Effector memory CD4-positive, alpha-beta T cell (primary cell): ENCODE results near the gene HMG20B.
"Not testable (repeated sequence)": the region's sequence is repeated elsewhere in the genome, so short reads cannot be mapped to it uniquely, and the experiment has no call there.

ENCODE experiments used
- DNase-seq, 3 donors: peaks; one replicate each; pipeline ENCODE4 v3.0.0-alpha.2; 2020
- H3K27ac ChIP-seq: 2 replicates; pipeline ENCODE4 v1.7.0; 2013; ENCODE audit warnings: mild to moderate bottlenecking, low read length, moderate library complexity; ENCODE audit not compliant: insufficient read depth, poor library complexity, severe bottlenecking
- H3K27me3 ChIP-seq: replicated peaks from 2 replicates; pipeline ENCODE4 v1.7.0; 2013; ENCODE audit warnings: mild to moderate bottlenecking, low read length; ENCODE audit not compliant: insufficient read depth, control insufficient read depth, poor library complexity, severe bottlenecking
- H3K36me3 ChIP-seq: 2 replicates; pipeline ENCODE4 v1.7.0; 2013; ENCODE audit warnings: mild to moderate bottlenecking, low read length, moderate library complexity; ENCODE audit not compliant: control insufficient read depth, insufficient read depth
- H3K4me1 ChIP-seq: 2 replicates; pipeline ENCODE4 v1.7.0; 2013; ENCODE audit warnings: low read length, mild to moderate bottlenecking; ENCODE audit not compliant: control insufficient read depth, insufficient read depth, poor library complexity, severe bottlenecking
- H3K4me3 ChIP-seq: 2 replicates; pipeline ENCODE4 v1.7.0; 2013; ENCODE audit warnings: low read length, low read depth, mild to moderate bottlenecking; ENCODE audit not compliant: insufficient read depth, poor library complexity, severe bottlenecking
- H3K9me3 ChIP-seq: 2 replicates; pipeline ENCODE4 v1.7.0; 2013; ENCODE audit warnings: mild to moderate bottlenecking, low read length, moderate library complexity; ENCODE audit not compliant: control insufficient read depth

The HMG20B gene

GRCh38 chr19:3556423-3556977, 16.2 kb upstream of the HMG20B start:
- Histone ChIP-seq H3K27me3 (no peaks in the 10 kb centered on the region), H3K4me1 (peaks cover 40% of the 10 kb centered on the region), H3K9me3 (no peaks in the 10 kb centered on the region), H3K36me3 (no peaks in the 10 kb centered on the region), H3K4me3 (peak overlapping the region; percentile 86), H3K27ac (peak overlapping the region; percentile 64)
- DNase-seq = no peak

- peak overlapping the region; percentile 86 for H3K4me3 ChIP-seq
- no peaks in the 10 kb centered on the region for H3K36me3 ChIP-seq
- H3K27ac ChIP-seq = peak overlapping the region; percentile 64
- no peaks in the 10 kb centered on the region for H3K27me3 ChIP-seq
- peaks cover 40% of the 10 kb centered on the region for H3K4me1 ChIP-seq
- no peaks in the 10 kb centered on the region for H3K9me3 ChIP-seq
- DNase-seq = peak; percentile 60 to 72 (median 66)
These were observed 15.7 kb upstream of the HMG20B start for GRCh38 chr19:3556978-3557460.

DNA sequence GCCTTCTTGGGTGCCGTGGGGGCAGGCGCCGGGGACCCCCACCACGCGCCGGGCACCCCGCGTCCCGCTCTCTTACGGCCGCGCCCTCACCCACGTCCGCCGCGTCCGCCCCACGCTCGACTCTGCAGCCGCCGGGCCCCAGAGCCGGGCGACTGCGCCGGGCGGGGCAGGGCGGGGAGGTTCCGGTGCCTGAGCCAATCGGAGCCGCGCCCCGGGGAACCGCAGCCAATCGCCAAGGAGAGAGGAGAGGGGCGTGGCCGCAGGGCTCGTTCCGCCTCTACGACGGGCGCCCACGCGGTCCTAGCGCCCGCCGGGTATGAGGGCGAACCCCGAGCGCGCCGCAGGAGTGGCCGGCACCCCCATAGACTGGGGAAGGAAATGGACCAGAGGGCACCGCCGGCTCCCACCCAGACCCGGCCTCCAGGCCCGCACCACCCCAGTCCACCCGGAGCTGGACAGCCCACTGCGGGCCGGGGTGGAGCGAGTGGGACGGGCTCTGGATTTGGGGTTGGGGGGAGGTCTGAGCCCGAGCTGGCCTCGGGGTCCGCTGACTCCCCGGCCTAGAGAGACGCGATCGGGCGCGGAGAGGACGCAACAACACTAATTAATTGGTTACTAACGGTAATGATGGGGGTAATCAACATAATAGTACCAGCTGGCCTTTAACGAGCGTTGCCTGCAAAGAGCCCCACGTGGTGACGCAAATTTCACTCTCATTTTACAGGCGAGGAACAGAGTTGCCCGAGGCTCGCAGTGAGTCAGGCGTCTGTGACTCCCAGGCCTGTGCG, 15.1 kb upstream of the HMG20B start, which contains the start of gene MFSD12:
TSS of gene MFSD12 (minus strand) at position 126 of the 788 bp plus-strand sequence. CDS start 183 bp downstream, outside the sequence.
- peak; percentile 88 to 89 (median 89) for DNase-seq
- Histone ChIP-seq H3K36me3 (no peaks in the 10 kb centered on the region), H3K4me1 (peaks cover 40% of the 10 kb centered on the region)

GRCh38 chr19:3563709-3564524, 8.8 kb upstream of the HMG20B start:
- Histone ChIP-seq H3K27me3 (no peaks in the 10 kb centered on the region), H3K9me3 (no peaks in the 10 kb centered on the region), H3K4me3 (no peak overlapping the region), H3K36me3 (no peaks in the 10 kb centered on the region), H3K27ac (no peak overlapping the region), H3K4me1 (no peaks in the 10 kb centered on the region)
- DNase-seq = no peak

More for the DNA sequence above, 15.1 kb upstream of the HMG20B start, which contains the start of gene MFSD12:
- Histone ChIP-seq H3K9me3 (no peaks in the 10 kb centered on the region), H3K4me3 (peak within 1 kb of the TSS; percentile 86), H3K27me3 (no peaks in the 10 kb centered on the region), H3K27ac (peak within 1 kb of the TSS; percentile 64)

- Histone ChIP-seq H3K27ac (no peak overlapping the region), H3K36me3 (no peaks in the 10 kb centered on the region), H3K4me3 (no peak overlapping the region), H3K27me3 (no peaks in the 10 kb centered on the region), H3K4me1 (no peaks in the 10 kb centered on the region), H3K9me3 (no peaks in the 10 kb centered on the region)
- DNase-seq = no peak
These were observed 7.6 kb upstream of the HMG20B start for GRCh38 chr19:3565139-3565538.

DNA sequence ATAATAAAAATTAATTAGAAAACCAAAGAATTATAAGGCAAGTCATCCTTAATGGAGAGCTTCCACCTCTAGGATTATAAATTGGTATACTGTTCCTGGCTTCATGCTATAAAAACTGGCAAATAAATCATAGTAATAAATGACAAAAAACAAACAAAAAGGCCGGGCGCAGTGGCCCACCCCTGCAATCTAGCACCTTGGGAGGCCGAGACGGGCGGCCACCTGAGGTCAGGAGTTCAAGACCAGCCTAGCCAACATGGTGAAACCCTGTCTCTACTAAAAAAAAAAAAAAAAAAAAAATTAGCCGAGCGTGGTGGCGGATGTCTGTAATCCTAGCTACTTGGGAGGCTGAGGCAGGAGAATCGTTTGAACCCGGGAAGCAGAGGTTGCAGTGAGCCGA, 2.7 kb upstream of the HMG20B start:
- DNase-seq, H3K9me3 ChIP-seq, H3K27ac ChIP-seq, H3K4me3 ChIP-seq, H3K27me3 ChIP-seq, H3K36me3 ChIP-seq: not testable (repeated sequence)
- H3K4me1 ChIP-seq = peaks cover 11% of the 10 kb centered on the region

DNA sequence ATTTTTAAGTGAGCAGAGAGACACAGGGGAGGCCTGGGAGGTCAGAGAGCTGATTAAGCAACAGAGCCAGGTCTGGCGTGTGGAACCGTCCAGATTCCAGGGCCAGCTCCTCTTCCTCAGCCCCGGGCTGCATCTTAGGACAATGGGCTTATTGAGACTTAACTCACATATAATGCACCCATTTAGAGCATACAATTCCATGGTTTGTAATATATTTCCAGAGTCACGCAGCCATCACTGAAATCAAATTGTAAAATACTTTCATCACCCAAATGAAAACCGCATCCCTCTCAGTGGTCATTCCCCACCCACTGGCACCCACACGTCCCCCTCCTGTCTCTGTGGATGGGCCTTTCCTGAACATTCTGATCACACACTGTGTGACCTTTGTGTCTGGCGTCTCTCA, 2.1 kb upstream of the HMG20B start:
- H3K27me3 ChIP-seq = no peaks in the 10 kb centered on the region
- no peak for DNase-seq
- no peaks in the 10 kb centered on the region for H3K36me3 ChIP-seq
- H3K9me3 ChIP-seq = no peaks in the 10 kb centered on the region
- H3K4me1 ChIP-seq = peaks cover 11% of the 10 kb centered on the region
- H3K4me3 ChIP-seq = no peak overlapping the region
- no peak overlapping the region for H3K27ac ChIP-seq

GRCh38 chr19:3572132-3572854, 451 bp upstream of the HMG20B start:
- DNase-seq = peak; percentile 98 to 99 (median 99)
- Histone ChIP-seq H3K27ac (peak overlapping the region; percentile 54), H3K9me3 (no peaks in the 10 kb centered on the region), H3K4me1 (peaks cover 11% of the 10 kb centered on the region), H3K27me3 (no peaks in the 10 kb centered on the region), H3K36me3 (no peaks in the 10 kb centered on the region), H3K4me3 (peak overlapping the region; percentile 42)

DNA sequence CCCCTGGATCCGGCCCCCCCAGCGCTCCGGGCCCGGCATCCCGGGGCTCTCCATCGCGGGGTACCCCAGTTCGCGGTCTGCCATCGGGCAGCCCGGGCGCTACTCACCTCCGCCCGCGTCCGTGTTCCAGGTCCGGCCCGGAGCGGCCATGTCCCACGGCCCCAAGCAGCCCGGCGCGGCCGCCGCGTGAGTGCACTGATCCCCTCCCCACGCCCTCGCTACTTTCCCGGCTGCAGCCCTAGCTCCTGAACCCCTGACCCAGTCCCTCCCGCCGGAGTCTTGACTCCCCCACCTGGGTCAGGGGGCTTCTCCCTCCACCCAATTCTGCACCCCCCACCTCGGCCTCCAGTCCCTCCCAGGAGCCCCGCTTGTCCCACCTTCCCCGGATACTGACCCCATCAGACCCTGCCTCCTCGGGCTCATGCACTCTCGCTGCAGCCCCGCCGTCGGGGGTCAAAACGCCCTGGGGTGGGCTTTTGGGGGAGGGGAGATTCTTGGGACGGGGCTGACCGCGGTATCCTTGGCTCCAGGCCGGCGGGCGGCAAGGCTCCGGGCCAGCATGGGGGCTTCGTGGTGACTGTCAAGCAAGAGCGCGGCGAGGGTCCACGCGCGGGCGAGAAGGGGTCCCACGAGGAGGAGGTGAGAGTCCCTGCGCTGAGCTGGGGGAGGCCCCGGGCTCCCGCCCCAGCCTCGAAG, 566 bp downstream of the HMG20B start:
- H3K4me3 ChIP-seq = peak overlapping the region; percentile 79
- H3K9me3 ChIP-seq = no peaks in the 10 kb centered on the region
- no peaks in the 10 kb centered on the region for H3K36me3 ChIP-seq
- peak overlapping the region; percentile 57 for H3K27ac ChIP-seq
- H3K27me3 ChIP-seq = no peaks in the 10 kb centered on the region
- DNase-seq = no peak
- H3K4me1 ChIP-seq = peaks cover 11% of the 10 kb centered on the region
